GM21825 (cell line): Measurements from ENCODE around the gene HOXB3.

Source experiments
- ATAC-seq: cut with Tn5 transposase; IDR thresholded peaks from one replicate; pipeline ENCODE4 v1.9.1; 2021; ENCODE audit warnings: mild to moderate bottlenecking, moderate library complexity; ENCODE audit not compliant: unreplicated experiment

The HOXB3 gene

DNA sequence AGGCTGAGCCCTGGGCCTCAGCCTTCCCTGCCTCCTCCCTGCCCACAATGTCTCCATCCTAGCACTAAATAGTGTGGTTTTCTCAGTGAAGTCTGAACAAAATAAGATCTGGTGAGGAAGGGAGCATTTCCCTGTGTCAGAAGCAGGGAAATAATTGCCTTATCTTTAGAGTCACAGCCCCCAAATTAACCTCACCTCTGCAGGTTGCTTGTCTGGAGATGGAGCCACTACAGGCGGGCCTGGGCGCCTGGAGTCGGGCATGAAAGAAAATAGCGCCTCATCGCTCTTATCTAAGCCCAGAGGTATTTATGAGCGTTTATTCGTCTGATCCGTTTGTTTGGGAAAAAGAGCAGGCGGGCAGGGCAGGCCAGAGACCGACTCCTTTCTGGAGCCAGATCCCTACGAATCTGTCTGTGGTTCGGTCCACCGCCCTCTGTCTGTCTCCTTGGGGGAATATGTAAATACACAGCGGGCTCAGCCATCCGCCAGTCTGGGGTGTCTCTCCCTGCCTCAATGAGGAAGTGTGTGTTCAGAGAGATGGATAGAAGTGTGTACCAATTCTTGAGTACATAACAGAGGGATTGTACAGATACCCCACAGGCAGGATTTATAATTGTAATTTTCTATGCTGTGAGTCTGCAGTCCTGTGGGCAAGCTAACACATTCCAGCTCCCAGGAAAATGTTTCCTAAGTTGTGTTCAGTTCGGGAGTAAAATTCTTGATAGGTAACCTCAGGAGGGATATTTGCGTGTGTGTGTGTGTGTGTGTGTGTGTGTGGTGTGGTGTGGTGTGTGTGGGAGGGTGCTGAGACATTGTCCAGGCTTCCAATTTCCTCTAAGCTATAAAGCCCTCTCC, 10.4 kb upstream of the HOXB3 start:
- no peak for ATAC-seq

DNA sequence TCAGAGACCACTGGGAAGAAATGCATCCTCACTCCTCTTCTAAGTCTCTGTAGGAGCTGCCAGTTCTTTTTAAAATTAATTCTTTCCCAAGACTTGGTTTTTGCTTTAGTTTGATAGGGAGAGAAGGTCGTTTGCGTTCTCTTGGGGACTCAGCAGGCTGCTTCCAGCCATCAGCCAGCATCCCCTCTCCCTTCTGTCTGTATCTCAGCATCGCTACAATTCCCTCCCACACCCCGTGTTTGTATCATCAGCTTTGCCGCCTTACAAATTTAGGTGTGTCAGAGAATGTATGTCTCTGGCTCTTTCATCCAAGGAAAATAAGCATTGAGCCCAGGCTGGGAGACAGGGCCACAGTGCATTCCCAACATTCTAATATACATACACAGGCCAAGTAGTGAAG, 9.3 kb upstream of the HOXB3 start:
- no peak for ATAC-seq

DNA sequence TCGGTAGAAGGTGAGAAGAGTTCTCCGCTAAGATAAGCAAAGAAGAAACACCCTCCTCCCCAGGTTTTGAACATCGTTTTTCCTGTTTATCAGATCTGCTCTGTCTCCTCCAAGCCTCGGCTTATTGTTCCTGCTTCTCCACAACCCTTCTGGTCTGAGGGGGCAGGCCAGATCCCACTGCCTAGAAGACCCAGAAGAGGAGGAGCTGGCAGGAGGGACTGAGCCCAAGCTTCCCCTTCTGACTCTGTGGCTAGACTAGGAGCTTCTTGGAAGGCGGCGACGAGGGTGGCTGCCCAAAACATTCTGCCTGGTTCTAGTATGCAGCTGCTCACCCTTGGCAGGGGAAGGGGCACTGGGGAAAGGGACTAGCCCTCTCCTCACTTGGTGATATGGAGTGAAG, 8.7 kb upstream of the HOXB3 start:
- no peak for ATAC-seq

DNA sequence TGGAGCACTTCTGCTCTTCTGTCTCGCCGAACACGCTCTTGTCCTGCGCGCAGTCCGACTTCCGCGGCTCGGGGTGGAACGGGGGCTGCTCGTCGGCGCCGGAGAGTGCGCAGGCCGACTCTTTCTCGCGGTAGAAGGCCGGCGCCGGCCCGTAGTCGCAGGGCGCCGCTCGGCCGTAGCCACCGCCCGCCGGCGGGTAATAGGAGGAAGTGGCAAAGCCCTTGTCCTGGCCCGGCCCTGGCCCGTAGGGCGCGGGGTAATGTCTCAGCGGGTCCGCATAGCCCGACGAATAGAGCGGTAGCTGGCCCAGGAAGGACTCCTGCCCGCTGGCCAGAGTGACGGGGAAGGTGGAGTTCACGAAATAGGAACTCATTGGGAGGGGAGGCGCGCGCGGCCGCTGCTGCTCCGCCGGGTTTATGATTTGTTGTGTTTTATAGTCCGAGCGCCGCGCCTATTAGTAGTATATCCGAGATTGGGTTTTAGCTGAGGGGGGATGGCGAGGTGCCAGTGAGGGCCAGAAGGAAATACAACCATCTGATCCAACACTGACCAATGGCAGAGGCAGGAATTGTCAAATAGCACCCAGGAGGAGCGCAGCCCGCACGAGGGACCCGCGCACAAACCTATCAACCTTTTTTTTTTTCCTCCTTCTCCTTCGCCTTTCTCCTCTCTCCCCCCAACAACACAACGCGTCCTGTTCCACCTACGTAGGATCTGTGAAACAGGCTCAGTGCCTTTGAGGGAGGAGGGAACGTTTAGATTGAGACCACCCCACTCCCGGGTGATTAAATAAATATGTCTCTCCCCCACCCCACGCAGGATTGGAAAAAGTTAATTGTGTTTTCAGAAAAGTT, 8.0 kb upstream of the HOXB3 start:
- ATAC-seq = no peak

GRCh38 chr17:48597528-48597777, 7.4 kb upstream of the HOXB3 start:
- ATAC-seq = no peak

DNA sequence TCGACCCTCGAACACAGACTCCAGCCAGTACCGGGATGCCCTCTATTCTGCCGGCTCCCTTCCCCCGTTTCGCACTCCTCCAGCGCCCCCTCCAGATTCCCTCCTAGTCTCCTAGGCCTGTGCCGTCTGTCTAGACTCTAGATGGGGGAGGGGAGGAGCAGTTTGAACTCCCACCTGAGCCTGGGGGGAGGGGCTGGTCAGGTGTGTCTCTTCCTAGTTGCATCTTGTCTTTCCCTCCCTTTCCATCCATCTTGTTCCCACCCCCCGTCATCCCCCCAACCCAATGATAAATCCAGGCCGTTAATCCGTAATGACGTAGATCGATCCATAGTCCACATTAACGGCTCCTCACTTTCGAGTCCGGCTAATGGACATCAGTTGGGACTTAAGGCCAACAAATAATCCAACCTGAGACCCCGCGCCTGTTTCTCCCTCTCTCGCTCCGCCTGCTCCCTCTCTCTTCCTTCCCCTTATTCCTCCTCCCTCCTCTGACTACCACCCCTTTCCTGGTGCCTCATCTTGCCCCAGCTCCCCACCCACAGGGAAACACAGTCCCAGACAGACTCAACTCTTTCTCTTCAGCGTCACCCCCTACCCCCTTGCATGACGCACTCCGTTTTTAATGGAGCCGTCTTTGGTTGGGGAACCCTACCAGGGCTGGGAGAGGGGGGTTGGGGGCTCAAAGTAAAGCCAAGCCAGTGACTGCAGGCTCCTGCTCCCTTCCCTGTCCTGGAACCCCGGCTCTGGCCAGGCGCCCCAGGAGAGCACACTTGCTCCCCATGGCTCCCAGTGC, 6.9 kb upstream of the HOXB3 start:
- no peak for ATAC-seq

DNA sequence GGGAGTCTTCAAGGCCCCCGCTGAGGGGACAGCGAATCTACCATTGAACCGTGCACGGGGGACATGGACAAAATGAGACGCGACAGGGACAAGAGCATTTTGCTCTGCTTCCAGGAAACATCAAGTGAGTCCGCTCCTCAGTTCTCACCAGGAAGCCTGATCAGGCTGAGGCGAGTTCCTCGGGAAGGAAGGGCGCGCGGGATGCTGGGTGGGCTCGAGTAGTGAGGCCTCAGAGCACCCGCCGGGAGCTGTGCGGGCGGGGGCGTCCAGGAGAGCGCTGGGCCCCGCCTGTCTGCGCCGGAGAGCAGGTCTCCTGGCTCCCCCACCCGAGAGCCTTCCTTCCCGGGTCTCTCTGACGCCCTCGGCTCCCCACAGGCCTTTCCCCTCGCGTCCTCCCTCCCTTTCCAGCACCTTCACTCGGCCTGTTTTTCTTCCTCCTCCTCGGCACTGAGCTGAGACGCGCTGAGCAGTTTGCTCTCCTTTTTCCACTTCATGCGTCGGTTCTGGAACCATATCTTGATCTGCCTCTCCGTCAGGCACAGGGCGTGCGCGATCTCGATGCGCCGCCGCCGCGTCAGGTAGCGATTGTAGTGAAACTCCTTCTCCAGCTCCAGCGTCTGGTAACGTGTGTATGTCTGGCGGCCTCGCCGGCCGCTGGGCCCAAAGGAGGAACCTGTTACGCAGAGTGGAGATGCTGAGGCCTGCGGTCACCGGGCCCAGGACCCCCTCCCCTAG, 6.1 kb upstream of the HOXB3 start:
- no peak for ATAC-seq

- ATAC-seq = no peak
These were observed 5.4 kb upstream of the HOXB3 start for GRCh38 chr17:48595278-48595999.

- ATAC-seq = no peak
These were observed 4.7 kb upstream of the HOXB3 start for GRCh38 chr17:48594538-48595277.

DNA sequence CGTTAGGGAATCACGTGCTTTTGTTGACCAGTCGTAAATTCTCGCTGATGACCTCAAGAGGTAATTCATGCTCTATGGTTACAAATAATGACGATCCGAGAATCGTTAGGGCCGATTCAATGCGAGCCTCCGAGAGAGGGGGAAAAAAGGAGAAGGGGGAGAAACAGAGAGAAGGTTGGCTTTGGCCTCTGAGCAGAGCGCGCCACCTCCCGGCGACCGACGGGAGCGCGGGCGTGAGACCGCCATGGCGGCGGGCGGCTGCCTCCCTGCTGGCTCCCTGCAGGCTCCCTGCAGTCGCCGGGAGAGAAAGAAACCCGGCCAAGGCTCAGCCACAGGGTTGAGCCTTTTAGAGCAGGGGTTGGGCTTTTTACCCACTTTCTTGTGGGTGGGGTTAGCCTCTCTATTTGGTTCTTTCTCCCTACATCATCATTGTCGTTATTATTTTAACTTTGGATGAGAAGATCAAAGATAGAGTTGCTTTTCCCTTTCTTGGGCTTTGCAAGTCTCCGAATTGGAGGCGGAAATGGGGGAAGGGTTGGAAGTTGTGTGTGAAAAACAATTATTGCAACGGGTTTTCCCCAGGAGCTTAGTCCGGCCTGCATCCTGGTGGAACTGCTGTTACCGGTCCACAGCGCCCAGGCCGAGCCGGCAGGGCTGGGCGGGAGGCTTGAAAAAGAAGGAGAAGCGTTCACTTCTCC, 3.9 kb upstream of the HOXB3 start:
- peak; percentile 47 for ATAC-seq

DNA sequence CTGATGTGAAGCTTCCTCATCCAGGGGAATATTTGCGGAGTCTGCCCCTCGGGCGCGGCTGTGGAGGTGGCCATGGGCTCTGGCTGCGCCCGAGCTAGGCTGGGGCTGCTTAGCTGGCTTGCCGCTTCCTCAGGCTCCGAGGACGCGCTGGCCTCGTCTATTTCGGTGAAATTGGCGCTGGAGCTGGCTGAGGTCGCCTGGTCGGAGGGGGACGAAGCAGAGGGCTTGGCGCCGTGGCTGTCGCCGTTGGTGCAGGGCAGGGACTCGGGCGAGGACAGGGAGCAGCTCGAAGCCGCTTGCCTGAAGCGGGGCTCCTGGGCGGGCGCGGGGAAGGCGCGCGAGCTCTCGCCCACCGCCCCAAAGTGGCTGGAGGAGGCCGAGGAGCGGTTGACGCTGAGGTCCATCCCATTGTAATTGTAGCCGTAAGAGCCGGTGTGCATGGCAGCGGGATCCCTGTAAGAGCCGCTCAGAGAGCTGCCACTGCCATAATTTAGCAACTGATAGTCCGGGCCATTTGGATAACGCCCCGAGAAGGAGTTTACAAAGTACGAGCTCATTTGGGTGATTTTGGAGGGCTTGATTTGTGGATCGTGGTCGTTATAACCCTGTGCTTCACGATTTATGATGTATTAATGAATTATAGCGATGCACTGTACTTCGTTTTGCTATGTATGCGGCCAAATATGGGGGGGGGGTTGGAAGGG, 3.2 kb upstream of the HOXB3 start, which contains the start of gene HOXB5:
Gene HOXB5 (minus strand): TSS at position 654 of the 704 bp plus-strand sequence. CDS start 97 bp downstream, at position 557.
- no peak for ATAC-seq

GRCh38 chr17:48592577-48592976, 2.5 kb upstream of the HOXB3 start:
- no peak for ATAC-seq

GRCh38 chr17:48592057-48592514, 2.0 kb upstream of the HOXB3 start:
- no peak for ATAC-seq

DNA sequence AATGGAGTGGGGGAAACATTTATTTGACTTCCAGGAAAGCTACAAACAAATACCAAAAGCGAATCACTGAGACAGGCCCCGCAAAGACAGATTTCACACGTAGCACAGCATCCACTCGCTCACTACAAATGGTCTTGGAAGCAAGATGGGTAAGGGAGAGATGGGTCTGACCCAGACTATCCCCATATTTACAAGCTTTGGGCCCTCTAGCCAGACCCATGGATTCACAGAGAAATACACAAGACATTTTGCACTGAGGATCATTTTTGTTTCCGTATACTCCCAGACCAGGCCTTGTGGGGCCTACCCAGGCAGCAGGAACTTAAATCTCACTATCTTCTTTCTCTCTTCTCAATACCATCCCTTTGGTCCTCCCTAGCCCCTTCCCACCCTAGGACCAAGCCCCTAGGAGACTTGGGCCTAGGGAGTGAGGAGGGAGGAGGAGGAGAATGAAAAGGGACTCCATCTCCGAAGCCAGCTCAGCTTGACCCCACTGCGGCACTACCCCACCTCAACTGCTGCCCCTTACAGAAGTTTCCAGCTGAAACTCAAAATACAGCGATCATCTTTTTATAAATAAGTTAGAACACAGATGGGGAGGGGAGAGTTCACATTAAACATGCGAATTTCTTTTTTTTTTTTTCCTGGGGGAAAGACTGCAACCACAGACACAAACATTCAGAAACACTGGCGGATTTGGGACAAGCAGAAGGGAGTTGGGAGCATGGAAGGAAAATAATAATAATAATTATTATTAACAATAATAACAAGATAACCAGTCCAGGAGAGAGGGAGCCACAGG, 1.4 kb upstream of the HOXB3 start:
- no peak for ATAC-seq

DNA sequence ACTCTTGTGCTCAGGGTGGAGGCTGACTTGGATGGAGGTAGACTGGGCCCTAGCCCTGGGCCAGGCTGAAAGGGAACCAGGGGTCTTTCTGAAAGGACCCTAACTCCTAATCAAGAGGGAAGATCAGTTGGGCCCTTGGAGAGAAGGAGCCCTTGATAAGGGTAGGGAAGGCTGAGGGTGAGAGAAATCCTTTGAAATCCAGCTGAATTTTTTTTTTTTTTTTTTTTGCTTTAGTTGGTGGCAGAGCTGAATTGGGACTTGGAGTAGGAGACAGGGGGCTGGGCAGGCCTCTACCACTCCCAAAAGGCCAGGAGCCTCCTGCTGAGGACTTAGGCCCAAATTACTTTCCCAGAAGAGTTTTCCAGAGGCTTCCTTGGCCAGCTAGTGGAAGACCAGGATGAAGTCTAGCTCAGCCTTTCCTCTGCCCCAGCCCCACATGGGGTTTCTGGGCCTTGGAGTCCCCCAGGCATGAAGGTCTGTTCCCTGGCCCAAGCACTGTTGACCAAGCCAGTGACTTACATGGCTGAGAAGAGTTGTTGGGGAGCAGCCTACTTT, 643 bp upstream of the HOXB3 start:
- ATAC-seq = no peak

GRCh38 chr17:48589060-48589830, 796 bp downstream of the HOXB3 start:
- ATAC-seq = no peak
